Transverse colon (tissue), 4 donors: Measurements from ENCODE around the gene DNAJB6. TPM values are rescaled to one million over a fixed set of nuclear protein-coding genes. Genes with fewer than 3 reads are reported as not detected.

Experiments
- DNase-seq: peaks from one replicate; pipeline ENCODE4 v3.0.0-alpha.2; 2019
- H3K27ac ChIP-seq, 4 donors: fragments of 200-600 bp; sonication (generic); 2 replicates each; pipeline ENCODE4 v1.5.1; 2016 to 2018; ENCODE audit warnings: inconsistent platforms in 4 of 4
- H3K27me3 ChIP-seq: fragments of 200-600 bp; sonication (generic); 2 replicates; pipeline ENCODE4 v1.5.1; 2017; ENCODE audit warnings: inconsistent platforms
- H3K36me3 ChIP-seq, 4 donors: fragments of 200-600 bp; sonication (generic); 2 replicates each; pipeline ENCODE4 v1.5.1; 2017 to 2019; ENCODE audit warnings: inconsistent platforms in 4 of 4
- H3K4me1 ChIP-seq, 4 donors: fragments of 200-600 bp; sonication (generic); 2 replicates each; pipeline ENCODE4 v1.5.1; 2017 to 2020; ENCODE audit warnings: inconsistent platforms in 4 of 4
- H3K4me3 ChIP-seq, 4 donors: fragments of 200-600 bp; sonication (generic); 1 replicate in 1 of 4; 2 replicates in 3 of 4; pipeline versions ENCODE4 v1.5.1 to v1.6.1; 2017 to 2019; ENCODE audit warnings: inconsistent platforms in 4 of 4
- H3K9me3 ChIP-seq, 2 donors: fragments of 200-600 bp; sonication (generic); 2 replicates each; pipeline ENCODE4 v1.5.1; 2017 to 2019; ENCODE audit warnings: inconsistent platforms in 2 of 2
- CTCF ChIP-seq, 5 experiments: fragments of 200-600 bp in 3 of 5; fragments of 450-650 bp in 2 of 5; sonication (generic) in 3 of 5; IDR thresholded peaks; 1 replicate in 2 of 5; 2 replicates in 3 of 5; pipeline ENCODE4 v1.5.1; 2016 to 2017; ENCODE audit warnings: antibody characterized with exemption in 5 of 5, inconsistent platforms in 3 of 5, mild to moderate bottlenecking in 2 of 5, moderate library complexity in 1 of 5
- EP300 ChIP-seq: sonication (generic); formaldehyde crosslinking; IDR thresholded peaks from one replicate; pipeline ENCODE4 v1.6.1; 2017; ENCODE audit warnings: antibody characterized with exemption, low read depth
- POLR2A ChIP-seq: fragments of 450-650 bp; IDR thresholded peaks from one replicate; pipeline ENCODE4 v1.6.1; 2016; ENCODE audit warnings: antibody characterized with exemption, mild to moderate bottlenecking, moderate library complexity
- POLR2AphosphoS5 ChIP-seq, 3 donors: sonication (generic); formaldehyde crosslinking; IDR thresholded peaks; one replicate each; pipeline ENCODE4 v1.6.1; 2016; ENCODE audit warnings: antibody characterized with exemption in 3 of 3
- WGBS, 2 donors: methylation state at CpG; one replicate each; pipeline ENCODE4 v1.1.5; 2018; ENCODE audit warnings: low coverage in 1 of 2; 5-methylcytosine and 5-hydroxymethylcytosine counted together
- in situ Hi-C, 4 donors: fragments of 200-750 bp; cut with MboI; loops; one replicate each; pipeline versions ENCODE4 v1.15.0 to v1.15.1; 2017; ENCODE audit warnings: low sequenced_read_pairs in 3 of 4, low pct_ligation_motif_present in 1 of 4, low pct_unique_long_range_greater_than_20kb in 1 of 4
- intact Hi-C: fragments of 100-400 bp; cut with DNase I; formaldehyde crosslinking; loops from one replicate; pipeline ENCODE4 v1.15.1; 2023; ENCODE audit warnings: low total_unique reads
- total RNA-seq, 4 donors: library from RNA; depleted of rRNA; stranded (reverse); fragments of >200 nt; gene quantifications; one replicate each; pipeline ENCODE4 v1.1.0, GENCODE V29; 2016

DNAJB6 gene
- total RNA-seq, 4 donors from 2014 or later = 47.0 to 87.6 (median 60.5) TPM

GRCh38 chr7:157379493-157379892 lies 42.7 kb downstream of the DNAJB6 start:
- Histone ChIP-seq H3K4me1 (peaks cover 0 to 18% (median 1%) of the 10 kb centered on the region in 4 donors), H3K4me3 (no peak overlapping the region), H3K27me3 (no peaks in the 10 kb centered on the region), H3K27ac (no peak overlapping the region), H3K36me3 (peaks cover 0 to 14% (median 3%) of the 10 kb centered on the region in 4 donors), H3K9me3 (no peaks in the 10 kb centered on the region)
- 88% methylated on average over 1 of the region's 1 CpG; no CpG with 5 or more reads in 1 of the 2 donors for WGBS, 2 donors
- TF ChIP-seq POLR2AphosphoS5 (IDR thresholded peaks at IDR 0.05) = no peak
- TF ChIP-seq EP300 = no peak
- TF ChIP-seq POLR2A = no peak
- no peak for TF ChIP-seq CTCF (IDR thresholded peaks at IDR 0.05)
- in situ Hi-C loops (no loop called here), intact Hi-C loops (no loop called here)
- no peak for DNase-seq

- no peak overlapping the region for H3K4me3 ChIP-seq
- in situ Hi-C loops (no loop called here), intact Hi-C loops (no loop called here)
- no peak for DNase-seq
- H3K27ac ChIP-seq = no peak overlapping the region
- peaks cover 0 to 20% (median 5%) of the 10 kb centered on the region in 4 donors for H3K36me3 ChIP-seq
- H3K4me1 ChIP-seq = peaks cover 0 to 10% (median 0%) of the 10 kb centered on the region in 4 donors
- no peaks in the 10 kb centered on the region for H3K9me3 ChIP-seq
- H3K27me3 ChIP-seq = no peaks in the 10 kb centered on the region
- WGBS, 2 donors = 80 to 89% methylated on average over 1 to 7 of the region's 7 CpGs
- TF ChIP-seq CTCF (IDR thresholded peaks at IDR 0.05) (no peak), POLR2A (no peak), EP300 (no peak), POLR2AphosphoS5 (IDR thresholded peaks at IDR 0.05) (no peak)
Observed at GRCh38 chr7:157380416-157380815, 43.6 kb downstream of the DNAJB6 start.

- H3K36me3 ChIP-seq = peaks cover 0 to 24% (median 6%) of the 10 kb centered on the region in 4 donors
- H3K4me1 ChIP-seq = peaks cover 0 to 10% (median 0%) of the 10 kb centered on the region in 4 donors
- no peak overlapping the region for H3K27ac ChIP-seq
- DNase-seq = no peak
- intact Hi-C loops (no loop called here), in situ Hi-C loops (no loop called here)
- H3K4me3 ChIP-seq = no peak overlapping the region
- H3K9me3 ChIP-seq = no peaks in the 10 kb centered on the region
- TF ChIP-seq POLR2A (no peak), POLR2AphosphoS5 (IDR thresholded peaks at IDR 0.05) (no peak), EP300 (no peak), CTCF (IDR thresholded peaks at IDR 0.05) (no peak)
- no peaks in the 10 kb centered on the region for H3K27me3 ChIP-seq
- 92 to 100% methylated on average over 4 to 5 of the region's 5 CpGs for WGBS, 2 donors
Observed at GRCh38 chr7:157383868-157384267, 47.1 kb downstream of the DNAJB6 start.

GRCh38 chr7:157384301-157384700 lies 47.5 kb downstream of the DNAJB6 start:
- in situ Hi-C loops = no loop called here
- intact Hi-C loops = no loop called here
- Histone ChIP-seq H3K9me3 (no peaks in the 10 kb centered on the region), H3K4me1 (peaks cover 0 to 10% (median 0%) of the 10 kb centered on the region in 4 donors), H3K36me3 (peaks cover 0 to 24% (median 6%) of the 10 kb centered on the region in 4 donors), H3K27ac (no peak overlapping the region), H3K4me3 (no peak overlapping the region), H3K27me3 (no peaks in the 10 kb centered on the region)
- DNase-seq = no peak
- TF ChIP-seq POLR2AphosphoS5 (IDR thresholded peaks at IDR 0.05) = no peak
- no peak for TF ChIP-seq EP300
- TF ChIP-seq CTCF (IDR thresholded peaks at IDR 0.05) = no peak
- no peak for TF ChIP-seq POLR2A
- WGBS, 2 donors = 63% methylated on average over 9 of the region's 9 CpGs; no CpG with 5 or more reads in 1 of the 2 donors
